HG03064 (cell line): Measurements from ENCODE around the gene LOXL3.

ENCODE experiments used
- ATAC-seq: cut with Tn5 transposase; IDR thresholded peaks from one replicate; pipeline ENCODE4 v1.9.1; 2021; ENCODE audit warnings: low read depth; ENCODE audit not compliant: unreplicated experiment

The LOXL3 gene

GRCh38 chr2:74512744-74513604 is 40.8 kb downstream of the LOXL3 start:
- ATAC-seq, result no peak

- ATAC-seq, result no peak
Measured at GRCh38 chr2:74511104-74511989, 42.4 kb downstream of the LOXL3 start.

- no peak for ATAC-seq
Measured at GRCh38 chr2:74510272-74510671, 43.5 kb downstream of the LOXL3 start.

GRCh38 chr2:74507926-74508520 is 45.7 kb downstream of the LOXL3 start:
- peak; percentile 5 for ATAC-seq

GRCh38 chr2:74507145-74507925 is 46.4 kb downstream of the LOXL3 start, which contains the start of gene PCGF1:
TSS of gene PCGF1 (minus strand) at chr2:74507695. CDS start at chr2:74507668, 27 bp downstream.
- peak; percentile 80 for ATAC-seq

GRCh38 chr2:74505448-74506246 is 48.1 kb downstream of the LOXL3 start:
- no peak for ATAC-seq

- ATAC-seq, result no peak
Measured at GRCh38 chr2:74504591-74504990, 49.2 kb downstream of the LOXL3 start.

- no peak for ATAC-seq
Measured at GRCh38 chr2:74503506-74504475, 50.0 kb downstream of the LOXL3 start.

GRCh38 chr2:74502720-74503505 is 50.8 kb downstream of the LOXL3 start:
- ATAC-seq, result no peak

GRCh38 chr2:74502147-74502719 is 51.5 kb downstream of the LOXL3 start:
- ATAC-seq, result no peak

- no peak for ATAC-seq
Measured at GRCh38 chr2:74501335-74502071, 52.2 kb downstream of the LOXL3 start.

- ATAC-seq, result no peak
Measured at GRCh38 chr2:74500578-74500946, 53.2 kb downstream of the LOXL3 start.

- ATAC-seq, result no peak
Measured at GRCh38 chr2:74499940-74500577, 53.7 kb downstream of the LOXL3 start.

GRCh38 chr2:74499267-74499939 is 54.3 kb downstream of the LOXL3 start, which contains the start of gene LBX2:
TSS of gene LBX2 (minus strand) at chr2:74499603. CDS start at chr2:74499537, 66 bp downstream.
- ATAC-seq, result no peak

- no peak for ATAC-seq
Measured at GRCh38 chr2:74498500-74499266, 55.1 kb downstream of the LOXL3 start.
